Stimulated activated naive B cell treated with anti-CD40 and anti-IgM and Interleukin-4, amounts not matched to agents 10 μg/mL and 1 μg/mL and 100 μg/mL, for 72 hours (primary cell): ENCODE data around the gene VIPR2.
"Not testable (repeated sequence)": the region's sequence is repeated elsewhere in the genome, so short reads cannot be mapped to it uniquely, and the experiment has no call there.

Source experiments
- ATAC-seq, 2 donors: fragments of 150-1000 bp; cut with Tn5 transposase; replicated peaks; 2 replicates each; pipeline ENCODE4 v1.10.0; 2021; ENCODE audit warnings: moderate library complexity in 1 of 2
- DNase-seq: peaks from one replicate; pipeline ENCODE4 v3.0.0; 2021
- H3K27ac Mint-ChIP-seq: one replicate; pipeline ENCODE4 v1.8.0; 2022; ENCODE audit warnings: mild to moderate bottlenecking, mixed read lengths
- H3K27me3 Mint-ChIP-seq, 2 donors: one replicate each; pipeline ENCODE4 v1.8.0; 2022; ENCODE audit warnings: mixed read lengths in 2 of 2
- H3K36me3 Mint-ChIP-seq, 2 donors: one replicate each; pipeline ENCODE4 v1.8.0; 2022; ENCODE audit warnings: mixed read lengths in 2 of 2, mild to moderate bottlenecking in 1 of 2
- H3K4me1 Mint-ChIP-seq, 2 donors: one replicate each; pipeline ENCODE4 v1.8.0; 2022; ENCODE audit warnings: mixed read lengths in 2 of 2, mild to moderate bottlenecking in 1 of 2
- H3K4me3 Mint-ChIP-seq, 2 donors: one replicate each; pipeline ENCODE4 v1.8.0; 2022; ENCODE audit warnings: mild to moderate bottlenecking in 2 of 2, mixed read lengths in 2 of 2, moderate library complexity in 1 of 2
- H3K9me3 Mint-ChIP-seq, 2 donors: one replicate each; pipeline ENCODE4 v1.8.0; 2022; ENCODE audit warnings: mixed read lengths in 2 of 2, mild to moderate bottlenecking in 1 of 2

Gene VIPR2

GRCh38 chr7:159144758-159145489, at the start of gene VIPR2:
VIPR2 (minus strand) TSS chr7:159144867; CDS start chr7:159144771, 96 bp downstream.
- no peak for DNase-seq
- peak; percentile 18 to 23 for ATAC-seq

GRCh38 chr7:159193543-159194090, 49.0 kb upstream of the VIPR2 start:
- Mint-ChIP-seq H3K4me1 (peaks cover 11 to 19% of the 10 kb centered on the region in 2 donors), H3K9me3 (no peaks in the 10 kb centered on the region), H3K27ac (no peak overlapping the region), H3K4me3 (no peak overlapping the region), H3K27me3 (peaks cover 0 to 4% of the 10 kb centered on the region in 2 donors), H3K36me3 (peaks cover 0 to 2% of the 10 kb centered on the region in 2 donors)
- DNase-seq = no peak
- no peak for ATAC-seq

More at GRCh38 chr7:159144758-159145489, at the start of gene VIPR2:
- Mint-ChIP-seq H3K4me1 (no peaks in the 10 kb centered on the region), H3K27ac (no peak within 1 kb of the TSS), H3K27me3 (peaks cover 27 to 29% of the 10 kb centered on the region in 2 donors), H3K4me3 (peak within 1 kb of the TSS; percentile 39 to 51), H3K36me3 (no peaks in the 10 kb centered on the region), H3K9me3 (no peaks in the 10 kb centered on the region)

- Mint-ChIP-seq H3K27ac (no peak overlapping the region), H3K4me1 (peaks cover 9 to 16% of the 10 kb centered on the region in 2 donors), H3K4me3 (no peak overlapping the region), H3K36me3 (peaks cover 0 to 1% of the 10 kb centered on the region in 2 donors), H3K27me3 (peaks cover 0 to 4% of the 10 kb centered on the region in 2 donors), H3K9me3 (no peaks in the 10 kb centered on the region)
- DNase-seq (no peak), ATAC-seq (no peak)
Measured at GRCh38 chr7:159192725-159193453, 48.2 kb upstream of the VIPR2 start.

- ATAC-seq = no peak
- Mint-ChIP-seq H3K27ac (no peak overlapping the region), H3K4me3 (no peak overlapping the region), H3K27me3 (peaks cover 0 to 4% of the 10 kb centered on the region in 2 donors), H3K36me3 (no peaks in the 10 kb centered on the region), H3K4me1 (peaks cover 2 to 7% of the 10 kb centered on the region in 2 donors), H3K9me3 (no peaks in the 10 kb centered on the region)
- DNase-seq = no peak
Measured at GRCh38 chr7:159192013-159192412, 47.3 kb upstream of the VIPR2 start.

- no peaks in the 10 kb centered on the region for H3K4me1 Mint-ChIP-seq
- no peak for DNase-seq
- H3K27ac Mint-ChIP-seq = no peak overlapping the region
- no peaks in the 10 kb centered on the region for H3K36me3 Mint-ChIP-seq
- H3K4me3 Mint-ChIP-seq = no peak overlapping the region
- H3K27me3 Mint-ChIP-seq = peaks cover 0 to 9% of the 10 kb centered on the region in 2 donors
- ATAC-seq = no peak
- peaks cover 4 to 5% of the 10 kb centered on the region in 2 donors for H3K9me3 Mint-ChIP-seq
Measured at GRCh38 chr7:159191236-159191635, 46.6 kb upstream of the VIPR2 start.

GRCh38 chr7:159188011-159188410, 43.3 kb upstream of the VIPR2 start:
- H3K27me3 Mint-ChIP-seq = peaks cover 17 to 27% of the 10 kb centered on the region in 2 donors
- peaks cover 6 to 10% of the 10 kb centered on the region in 2 donors for H3K9me3 Mint-ChIP-seq
- no peaks in the 10 kb centered on the region for H3K36me3 Mint-ChIP-seq
- H3K27ac Mint-ChIP-seq = no peak overlapping the region
- no peak for ATAC-seq
- DNase-seq = no peak
- no peak overlapping the region for H3K4me3 Mint-ChIP-seq
- no peaks in the 10 kb centered on the region for H3K4me1 Mint-ChIP-seq

GRCh38 chr7:159179241-159179640, 34.6 kb upstream of the VIPR2 start:
- peaks cover 0 to 7% of the 10 kb centered on the region in 2 donors for H3K4me1 Mint-ChIP-seq
- DNase-seq (no peak), ATAC-seq (no peak)
- H3K4me3 Mint-ChIP-seq = no peak overlapping the region
- H3K27me3 Mint-ChIP-seq = peaks cover 5 to 17% of the 10 kb centered on the region in 2 donors
- H3K9me3 Mint-ChIP-seq = peaks cover 12 to 13% of the 10 kb centered on the region in 2 donors
- no peak overlapping the region for H3K27ac Mint-ChIP-seq
- no peaks in the 10 kb centered on the region for H3K36me3 Mint-ChIP-seq

- no peak for ATAC-seq
- no peak overlapping the region for H3K4me3 Mint-ChIP-seq
- no peaks in the 10 kb centered on the region for H3K36me3 Mint-ChIP-seq
- no peak for DNase-seq
- peaks cover 0 to 7% of the 10 kb centered on the region in 2 donors for H3K4me1 Mint-ChIP-seq
- H3K27me3 Mint-ChIP-seq = peaks cover 0 to 12% of the 10 kb centered on the region in 2 donors
- H3K9me3 Mint-ChIP-seq = peaks cover 20 to 27% of the 10 kb centered on the region in 2 donors
- H3K27ac Mint-ChIP-seq = no peak overlapping the region
Measured at GRCh38 chr7:159177284-159177953, 32.8 kb upstream of the VIPR2 start.

GRCh38 chr7:159175792-159176191, 31.1 kb upstream of the VIPR2 start:
- DNase-seq (no peak), ATAC-seq (no peak)
- Mint-ChIP-seq H3K9me3 (peaks cover 20 to 27% of the 10 kb centered on the region in 2 donors), H3K27me3 (peaks cover 0 to 12% of the 10 kb centered on the region in 2 donors), H3K4me3 (no peak overlapping the region), H3K27ac (no peak overlapping the region), H3K4me1 (peaks cover 0 to 7% of the 10 kb centered on the region in 2 donors), H3K36me3 (no peaks in the 10 kb centered on the region)

GRCh38 chr7:159175100-159175499, 30.4 kb upstream of the VIPR2 start:
- H3K27ac Mint-ChIP-seq, H3K4me1 Mint-ChIP-seq, ATAC-seq, H3K4me3 Mint-ChIP-seq, DNase-seq, H3K36me3 Mint-ChIP-seq: not testable (repeated sequence)
- Mint-ChIP-seq H3K9me3 (peaks cover 20 to 23% of the 10 kb centered on the region in 2 donors), H3K27me3 (peaks cover 0 to 12% of the 10 kb centered on the region in 2 donors)

GRCh38 chr7:159172400-159172799, 27.7 kb upstream of the VIPR2 start:
- Mint-ChIP-seq H3K27ac (no peak overlapping the region), H3K27me3 (no peaks in the 10 kb centered on the region), H3K4me3 (no peak overlapping the region), H3K9me3 (peaks cover 15 to 23% of the 10 kb centered on the region in 2 donors), H3K4me1 (peaks cover 0 to 7% of the 10 kb centered on the region in 2 donors), H3K36me3 (no peaks in the 10 kb centered on the region)
- no peak for DNase-seq
- no peak for ATAC-seq

- Mint-ChIP-seq H3K4me1 (peaks cover 0 to under 1% of the 10 kb centered on the region in 2 donors), H3K36me3 (no peaks in the 10 kb centered on the region), H3K27ac (no peak overlapping the region), H3K27me3 (no peaks in the 10 kb centered on the region), H3K9me3 (peaks cover 11 to 15% of the 10 kb centered on the region in 2 donors), H3K4me3 (no peak overlapping the region)
- ATAC-seq = no peak
- DNase-seq = no peak
Measured at GRCh38 chr7:159169391-159169790, 24.7 kb upstream of the VIPR2 start.

- Mint-ChIP-seq H3K4me1 (no peaks in the 10 kb centered on the region), H3K27me3 (no peaks in the 10 kb centered on the region), H3K36me3 (no peaks in the 10 kb centered on the region), H3K4me3 (no peak overlapping the region), H3K27ac (no peak overlapping the region), H3K9me3 (no peaks in the 10 kb centered on the region)
- DNase-seq = no peak
- no peak for ATAC-seq
Measured at GRCh38 chr7:159167139-159167538, 22.5 kb upstream of the VIPR2 start.

- DNase-seq (no peak), ATAC-seq (no peak)
- Mint-ChIP-seq H3K36me3 (no peaks in the 10 kb centered on the region), H3K27me3 (no peaks in the 10 kb centered on the region), H3K4me3 (no peak overlapping the region), H3K27ac (no peak overlapping the region), H3K9me3 (no peaks in the 10 kb centered on the region), H3K4me1 (no peaks in the 10 kb centered on the region)
Measured at GRCh38 chr7:159166530-159166929, 21.9 kb upstream of the VIPR2 start.
